SK-N-SH treated with all-trans-retinoic acid at 6 μM for 48 hours (cell line): Measurements from ENCODE around the gene IFT74.

Experiments used
- BACH2 ChIP-seq: fragments of 250-450 bp; sonication (Bioruptor Pico); IDR thresholded peaks from 2 replicates; pipeline ENCODE4 v1.9.0; 2021; ENCODE audit warnings: mild to moderate bottlenecking, borderline replicate concordance
- CSRNP3 ChIP-seq: fragments of 250-450 bp; sonication (Bioruptor Pico); IDR thresholded peaks from 2 replicates; pipeline ENCODE4 v1.5.1; 2021; ENCODE audit warnings: mild to moderate bottlenecking, moderate library complexity
- OSR1 ChIP-seq: fragments of 250-450 bp; sonication (Bioruptor Pico); IDR thresholded peaks from 2 replicates; pipeline ENCODE4 v1.8.0; 2022; ENCODE audit warnings: moderate library complexity, mild to moderate bottlenecking, inconsistent platforms
- POU6F1 ChIP-seq: fragments of 250-450 bp; sonication (Bioruptor Pico); IDR thresholded peaks from 2 replicates; pipeline ENCODE4 v1.8.0; 2021; ENCODE audit warnings: low read depth, mild to moderate bottlenecking, moderate library complexity, borderline replicate concordance
- RARB ChIP-seq: fragments of 250-450 bp; sonication (Bioruptor Pico); IDR thresholded peaks from 2 replicates; pipeline ENCODE4 v1.8.0; 2021; ENCODE audit warnings: mild to moderate bottlenecking, moderate library complexity
- SNAI2 ChIP-seq: fragments of 250-450 bp; sonication (Bioruptor Pico); IDR thresholded peaks from 2 replicates; pipeline ENCODE4 v1.5.0; 2020; ENCODE audit warnings: mild to moderate bottlenecking, moderate library complexity
- TCF4 ChIP-seq: fragments of 250-450 bp; sonication (Bioruptor Pico); IDR thresholded peaks from 2 replicates; pipeline ENCODE4 v1.8.0; 2021; ENCODE audit warnings: mild to moderate bottlenecking, moderate library complexity, borderline replicate concordance
- TSHZ2 ChIP-seq: fragments of 250-450 bp; sonication (Bioruptor Pico); IDR thresholded peaks from 2 replicates; pipeline ENCODE4 v1.5.0; 2020; ENCODE audit warnings: mild to moderate bottlenecking, moderate library complexity
- ZNF565 ChIP-seq: fragments of 450-650 bp; formaldehyde crosslinking; conservative IDR thresholded peaks from 2 replicates; pipeline ENCODE4 v1.5.0; 2020; ENCODE audit warnings: low read depth, mild to moderate bottlenecking, moderate library complexity

GRCh38 chr9:26956860-26957233 lies 635 bp downstream of the IFT74 start:
- TF ChIP-seq ZNF565 (CRISPR knock-in tag) = no peak
- TF ChIP-seq CSRNP3 (CRISPR knock-in tag) = no peak
- no peak for TF ChIP-seq BACH2 (CRISPR knock-in tag)
- TF ChIP-seq RARB (CRISPR knock-in tag) = no peak
- TF ChIP-seq POU6F1 (CRISPR knock-in tag) = no peak
- TF ChIP-seq SNAI2 (CRISPR knock-in tag) = no peak
- no peak for TF ChIP-seq OSR1 (CRISPR knock-in tag)
- TF ChIP-seq TCF4 = no peak
- TF ChIP-seq TSHZ2 (CRISPR knock-in tag) = no peak
